Neural progenitor cell (in vitro differentiated cells): Measurements from ENCODE around the gene SMCHD1.

Experiments used
- CTCF ChIP-seq: fragments of 200-600 bp; sonication (generic); IDR thresholded peaks from 2 replicates; pipeline ENCODE4 v1.5.1; 2017; ENCODE audit warnings: antibody characterized with exemption, mild to moderate bottlenecking
- EZH2 ChIP-seq: fragments of 200-600 bp; sonication (generic); IDR thresholded peaks from 2 replicates; pipeline ENCODE4 v1.6.1; 2017; ENCODE audit warnings: antibody characterized with exemption, mild to moderate bottlenecking, moderate library complexity
- EZH2phosphoT487 ChIP-seq: fragments of 200-600 bp; sonication (generic); IDR thresholded peaks from 2 replicates; pipeline ENCODE4 v1.6.1; 2017; ENCODE audit warnings: antibody characterized with exemption

GRCh38 chr18:2774669-2775068 is 119.1 kb downstream of the SMCHD1 start:
- TF ChIP-seq CTCF (no peak), EZH2 (no peak), EZH2phosphoT487 (no peak)
